Neural cell (in vitro differentiated cells): ENCODE results near the gene CCNY.

ENCODE experiments used
- POLR2AphosphoS5 ChIP-seq: IDR thresholded peaks from 2 replicates; pipeline ENCODE4 v1.6.1; 2012
- RAD21 ChIP-seq: fragments of 450-650 bp; conservative IDR thresholded peaks from 2 replicates; pipeline ENCODE4 v1.6.1; 2014; ENCODE audit warnings: antibody characterized with exemption, mild to moderate bottlenecking, moderate library complexity
- SMC3 ChIP-seq: fragments of 450-650 bp; conservative IDR thresholded peaks from 2 replicates; pipeline ENCODE4 v1.6.1; 2014; ENCODE audit warnings: antibody characterized with exemption, mild to moderate bottlenecking, moderate library complexity; ENCODE audit not compliant: poor library complexity
- TAF1 ChIP-seq: IDR thresholded peaks from 2 replicates; pipeline ENCODE4 v1.6.1; 2012; ENCODE audit warnings: low read depth
- TF ChIP-seq, protein P1 (sequence below): fragments of 450-650 bp; IDR thresholded peaks from 2 replicates; pipeline ENCODE4 v1.5.1; 2014; ENCODE audit warnings: antibody characterized with exemption, mild to moderate bottlenecking, moderate library complexity; ENCODE audit not compliant: poor library complexity, severe bottlenecking

DNA sequence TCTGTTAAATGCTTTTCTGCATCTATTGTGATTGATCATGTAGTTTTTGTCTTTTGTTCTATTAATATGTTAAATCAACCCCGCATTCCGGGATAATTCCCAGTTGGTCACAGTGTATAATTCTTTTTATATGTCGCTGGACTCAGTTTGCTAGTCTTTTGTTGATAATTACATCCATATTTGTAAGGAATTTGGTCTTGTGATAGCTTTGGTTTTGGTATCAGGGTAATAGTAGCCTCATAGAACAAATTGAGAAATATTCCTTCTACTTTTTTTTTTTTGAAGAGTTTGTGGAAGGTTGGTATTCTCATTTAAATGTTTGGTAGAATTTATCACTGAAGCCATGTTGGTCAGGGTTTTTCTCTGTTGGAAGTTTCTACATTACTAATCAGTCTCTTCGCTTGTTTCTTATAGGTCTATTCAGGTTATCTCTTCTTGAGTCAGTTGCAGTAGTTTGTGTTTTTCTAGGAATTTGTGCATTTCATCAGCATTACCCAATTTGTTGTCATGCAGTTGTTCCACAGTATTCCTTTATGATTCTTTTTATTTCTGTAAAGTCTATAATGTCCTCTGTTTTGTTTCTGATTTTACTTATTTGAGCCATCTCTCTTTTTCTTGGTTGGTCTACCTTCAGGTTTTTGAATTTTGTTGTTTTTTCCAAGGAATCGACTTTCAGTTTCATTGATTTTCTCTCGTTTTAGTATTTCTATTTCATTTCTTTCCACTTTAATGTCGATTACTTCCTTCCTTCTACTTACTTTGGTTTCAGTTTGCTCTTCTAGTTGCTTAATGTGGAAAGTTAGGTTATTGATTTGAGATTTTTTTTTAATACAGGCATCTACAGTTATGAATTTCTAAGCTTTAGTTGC lies 204.2 kb downstream of the CCNY start:
- TF ChIP-seq, protein P1, sequence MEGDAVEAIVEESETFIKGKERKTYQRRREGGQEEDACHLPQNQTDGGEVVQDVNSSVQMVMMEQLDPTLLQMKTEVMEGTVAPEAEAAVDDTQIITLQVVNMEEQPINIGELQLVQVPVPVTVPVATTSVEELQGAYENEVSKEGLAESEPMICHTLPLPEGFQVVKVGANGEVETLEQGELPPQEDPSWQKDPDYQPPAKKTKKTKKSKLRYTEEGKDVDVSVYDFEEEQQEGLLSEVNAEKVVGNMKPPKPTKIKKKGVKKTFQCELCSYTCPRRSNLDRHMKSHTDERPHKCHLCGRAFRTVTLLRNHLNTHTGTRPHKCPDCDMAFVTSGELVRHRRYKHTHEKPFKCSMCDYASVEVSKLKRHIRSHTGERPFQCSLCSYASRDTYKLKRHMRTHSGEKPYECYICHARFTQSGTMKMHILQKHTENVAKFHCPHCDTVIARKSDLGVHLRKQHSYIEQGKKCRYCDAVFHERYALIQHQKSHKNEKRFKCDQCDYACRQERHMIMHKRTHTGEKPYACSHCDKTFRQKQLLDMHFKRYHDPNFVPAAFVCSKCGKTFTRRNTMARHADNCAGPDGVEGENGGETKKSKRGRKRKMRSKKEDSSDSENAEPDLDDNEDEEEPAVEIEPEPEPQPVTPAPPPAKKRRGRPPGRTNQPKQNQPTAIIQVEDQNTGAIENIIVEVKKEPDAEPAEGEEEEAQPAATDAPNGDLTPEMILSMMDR = no peak
- TF ChIP-seq RAD21 (no peak), POLR2AphosphoS5 (no peak), SMC3 (no peak), TAF1 (no peak)
